CD4-positive, alpha-beta T cell (primary cell): ENCODE results near the gene SVIL. TPM values are rescaled to one million over a fixed set of nuclear protein-coding genes. Genes with fewer than 3 reads are reported as not detected.

Experiments used
- ATAC-seq: fragments of 200-7000 bp; cut with Tn5 transposase; one replicate; pipeline ENCODE4 v1.10.0; 2022; ENCODE audit warnings: mild to moderate bottlenecking; ENCODE audit not compliant: poor library complexity
- CTCF ChIA-PET: fragments of 350-600 bp; sonication (Branson Sonifier 250); formaldehyde crosslinking; loops from one replicate; lab custom pipeline; 2021; ENCODE audit warnings: antibody characterized with exemption, inconsistent platforms; lab: Charles Lee
- POLR2A ChIA-PET: fragments of 350-600 bp; sonication (Branson Sonifier 250); formaldehyde crosslinking; loops from one replicate; lab custom pipeline; 2021; ENCODE audit warnings: antibody characterized with exemption, inconsistent platforms; lab: Charles Lee
- DNase-seq, 14 experiments: peaks; one replicate each; pipeline ENCODE4 v3.0.0-alpha.2; 2013 to 2020; ENCODE audit warnings: mixed read lengths in 2 of 14
- H3K27ac ChIP-seq, 2 donors: one replicate each; pipeline versions ENCODE4 v1.5.1 to v1.7.0; 2013; ENCODE audit warnings: low read length in 2 of 2, low read depth in 1 of 2, mild to moderate bottlenecking in 1 of 2
- H3K27me3 ChIP-seq, 2 experiments: 1 replicate in 1 of 2; 2 replicates in 1 of 2; pipeline versions ENCODE4 v1.6.1 to v1.7.0; 2013; ENCODE audit warnings: low read length in 2 of 2, control low read depth in 1 of 2, mild to moderate bottlenecking in 1 of 2, moderate library complexity in 1 of 2; ENCODE audit not compliant: insufficient read depth in 2 of 2, control insufficient read depth in 1 of 2
- H3K36me3 ChIP-seq: one replicate; pipeline ENCODE4 v1.6.1; 2013; ENCODE audit warnings: low read length, control low read depth; ENCODE audit not compliant: insufficient read depth
- H3K4me1 ChIP-seq: one replicate; pipeline ENCODE4 v1.6.1; 2013; ENCODE audit warnings: low read length, control low read depth; ENCODE audit not compliant: insufficient read depth
- H3K4me3 ChIP-seq: one replicate; pipeline ENCODE4 v1.5.1; 2013; ENCODE audit warnings: mild to moderate bottlenecking, low read length, moderate library complexity
- H3K9me3 ChIP-seq, 2 experiments: 1 replicate in 1 of 2; 2 replicates in 1 of 2; pipeline versions ENCODE4 v1.6.1 to v1.7.0; 2013; ENCODE audit warnings: low read length in 2 of 2, mild to moderate bottlenecking in 2 of 2, control low read depth in 1 of 2, moderate library complexity in 1 of 2; ENCODE audit not compliant: control insufficient read depth in 1 of 2, insufficient read depth in 1 of 2
- H3K27ac Mint-ChIP-seq: one replicate; pipeline ENCODE4 v1.8.0; 2020; ENCODE audit warnings: mixed read lengths
- H3K27me3 Mint-ChIP-seq: one replicate; pipeline ENCODE4 v1.8.0; 2021; ENCODE audit warnings: mixed read lengths
- H3K36me3 Mint-ChIP-seq: one replicate; pipeline ENCODE4 v1.8.0; 2021; ENCODE audit warnings: low read depth, mixed read lengths
- H3K4me1 Mint-ChIP-seq: one replicate; pipeline ENCODE4 v1.8.0; 2021; ENCODE audit warnings: low read depth, mixed read lengths
- H3K4me3 Mint-ChIP-seq: one replicate; pipeline ENCODE4 v1.8.0; 2020; ENCODE audit warnings: mild to moderate bottlenecking, mixed read lengths
- H3K9me3 Mint-ChIP-seq: one replicate; pipeline ENCODE4 v1.8.0; 2020; ENCODE audit warnings: mixed read lengths
- CTCF ChIP-seq: fragments of 200-600 bp; IDR thresholded peaks from one replicate; pipeline ENCODE4 v1.8.0; 2022; ENCODE audit warnings: antibody characterized with exemption, mild to moderate bottlenecking
- intact Hi-C, 2 experiments: fragments of 100-400 bp; cut with DNase I in 1 of 2; cut with micrococcal nuclease in 1 of 2; formaldehyde crosslinking; loops; one replicate each; pipeline versions ENCODE4 v1.15.1 to v1.9.0; 2023 to 2025; cut with DNase I, micrococcal nuclease
- total RNA-seq, 174 experiments: library from RNA in 2 of 174; stranded (reverse) in 2 of 174; gene quantifications; one replicate each; pipeline ENCODE4 v1.2.3 and lab custom pipeline; 2021 to 2026

The SVIL gene
- total RNA-seq, 2 experiments from 2014 or later = 38.5 to 40.3 TPM

DNA sequence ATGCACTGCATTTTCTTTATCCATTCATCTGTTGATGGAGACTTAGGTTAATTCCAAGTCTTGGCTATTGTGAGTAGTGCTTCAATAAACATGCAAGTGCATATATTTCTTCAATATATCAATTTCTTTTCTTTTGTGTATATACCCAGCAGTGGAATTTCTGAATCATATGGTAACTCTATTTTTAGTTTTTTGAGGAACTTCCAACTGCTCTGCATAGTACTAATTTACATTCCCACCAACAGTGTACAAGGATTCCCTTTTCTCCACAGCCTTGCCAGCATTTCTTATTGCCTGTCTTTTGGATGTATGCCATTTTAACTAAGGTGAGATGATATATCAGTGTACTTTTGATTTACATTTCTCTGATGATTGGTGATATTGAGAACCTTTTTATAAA, 200.7 kb downstream of the SVIL start:
- no peak overlapping the region for H3K27ac Mint-ChIP-seq
- intact Hi-C loops = no loop called here
- POLR2A ChIA-PET = no interaction called here

DNA sequence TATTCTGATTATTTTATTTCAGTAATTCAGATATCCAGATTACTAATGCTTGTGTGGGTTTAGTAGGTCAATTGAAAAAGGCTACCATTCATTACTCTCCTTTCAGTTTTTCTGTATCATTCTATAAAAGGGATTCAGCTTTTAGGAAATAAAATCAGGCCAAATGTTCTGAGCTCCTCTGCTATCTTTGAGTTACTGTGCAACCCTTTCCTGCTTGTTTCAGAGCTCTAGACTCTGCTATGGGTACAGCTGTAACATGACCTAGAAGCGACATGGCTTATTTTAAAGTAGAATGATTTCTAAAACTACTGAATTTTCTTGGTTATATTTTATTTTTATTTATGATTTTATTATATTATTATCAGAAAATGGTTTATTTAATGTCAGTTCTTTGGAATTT, 203.1 kb downstream of the SVIL start:
- peaks cover 28% of the 10 kb centered on the region for H3K36me3 Mint-ChIP-seq
- H3K27ac Mint-ChIP-seq = no peak overlapping the region
- H3K4me3 ChIP-seq = no peak overlapping the region
- no peaks in the 10 kb centered on the region for H3K27me3 ChIP-seq
- no peak for TF ChIP-seq CTCF
- H3K27ac ChIP-seq = no peak overlapping the region
- H3K4me1 Mint-ChIP-seq = no peaks in the 10 kb centered on the region
- intact Hi-C loops = no loop called here
- H3K9me3 Mint-ChIP-seq = no peaks in the 10 kb centered on the region
- ATAC-seq (no peak), DNase-seq (no peak)
- POLR2A ChIA-PET = no interaction called here
- CTCF ChIA-PET = no interaction called here
- no peaks in the 10 kb centered on the region for H3K4me1 ChIP-seq
- H3K9me3 ChIP-seq = no peaks in the 10 kb centered on the region
- H3K4me3 Mint-ChIP-seq = no peak overlapping the region
- no peaks in the 10 kb centered on the region for H3K36me3 ChIP-seq
- H3K27me3 Mint-ChIP-seq = no peaks in the 10 kb centered on the region

More for the DNA sequence above, 200.7 kb downstream of the SVIL start:
- Histone ChIP-seq H3K27ac (no peak overlapping the region), H3K27me3 (no peaks in the 10 kb centered on the region), H3K4me1 (no peaks in the 10 kb centered on the region), H3K4me3 (no peak overlapping the region), H3K36me3 (no peaks in the 10 kb centered on the region), H3K9me3 (peaks cover 13 to 19% of the 10 kb centered on the region in 2 experiments)
- DNase-seq (no peak), ATAC-seq (no peak)
- CTCF ChIA-PET = no interaction called here
- Mint-ChIP-seq H3K4me1 (no peaks in the 10 kb centered on the region), H3K4me3 (no peak overlapping the region), H3K36me3 (peaks cover 37% of the 10 kb centered on the region), H3K9me3 (peaks cover 3% of the 10 kb centered on the region), H3K27me3 (no peaks in the 10 kb centered on the region)
- TF ChIP-seq CTCF = no peak

DNA sequence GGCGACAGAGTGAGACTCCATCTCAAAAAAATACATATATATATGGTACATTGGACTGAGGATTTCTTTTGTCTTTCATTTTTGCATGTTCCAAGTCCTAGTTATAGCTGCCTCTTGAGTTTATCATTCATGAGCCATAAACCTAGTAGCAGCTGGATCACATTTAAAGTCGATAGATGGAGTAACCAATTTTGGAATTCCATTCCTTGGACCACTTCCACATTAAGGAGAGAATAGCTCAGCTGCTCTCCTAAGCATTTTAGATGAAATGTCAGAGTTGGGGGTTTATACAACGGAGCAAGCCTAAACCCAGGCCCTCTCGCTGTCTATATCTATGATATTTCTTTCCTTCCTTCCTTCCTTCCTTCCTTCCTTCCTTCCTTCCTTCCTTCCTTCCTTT, 204.7 kb downstream of the SVIL start:
- ChIA-PET POLR2A (no interaction called here), CTCF (no interaction called here)
- ATAC-seq = no peak
- no peaks in the 10 kb centered on the region for H3K27me3 Mint-ChIP-seq
- H3K9me3 Mint-ChIP-seq = no peaks in the 10 kb centered on the region
- Histone ChIP-seq H3K4me3 (no peak overlapping the region), H3K9me3 (no peaks in the 10 kb centered on the region), H3K4me1 (no peaks in the 10 kb centered on the region), H3K27me3 (no peaks in the 10 kb centered on the region), H3K27ac (no peak overlapping the region), H3K36me3 (no peaks in the 10 kb centered on the region)
- H3K27ac Mint-ChIP-seq = no peak overlapping the region
- peaks cover 17% of the 10 kb centered on the region for H3K36me3 Mint-ChIP-seq
- H3K4me1 Mint-ChIP-seq = no peaks in the 10 kb centered on the region
- intact Hi-C loops = no loop called here
- H3K4me3 Mint-ChIP-seq = no peak overlapping the region
- DNase-seq = no peak
- no peak for TF ChIP-seq CTCF
